Immature natural killer cell (primary cell): ENCODE results near the gene MOSPD3. TPM values are rescaled to one million over a fixed set of nuclear protein-coding genes. Genes with fewer than 3 reads are reported as not detected.
"Not testable (repeated sequence)": the region's sequence is repeated elsewhere in the genome, so short reads cannot be mapped to it uniquely, and the experiment has no call there.

ENCODE experiments used
- DNase-seq, 3 donors: peaks; one replicate each; pipeline ENCODE4 v3.0.0; 2022; ENCODE audit warnings: mixed read lengths in 1 of 3
- H3K27ac Mint-ChIP-seq, 6 donors: one replicate each; pipeline ENCODE4 v1.8.0; 2020; ENCODE audit warnings: mixed read lengths in 6 of 6, mild to moderate bottlenecking in 5 of 6, inconsistent platforms in 4 of 6, moderate library complexity in 3 of 6
- H3K27me3 Mint-ChIP-seq, 3 donors: one replicate each; pipeline ENCODE4 v1.8.0; 2020 to 2021; ENCODE audit warnings: low read depth in 3 of 3, mild to moderate bottlenecking in 3 of 3, mixed read lengths in 3 of 3, moderate library complexity in 3 of 3, inconsistent platforms in 1 of 3
- H3K36me3 Mint-ChIP-seq, 3 donors: one replicate each; pipeline ENCODE4 v1.8.0; 2020; ENCODE audit warnings: mixed read lengths in 3 of 3, inconsistent platforms in 2 of 3, mild to moderate bottlenecking in 2 of 3
- H3K4me1 Mint-ChIP-seq, 2 donors: one replicate each; pipeline ENCODE4 v1.8.0; 2020; ENCODE audit warnings: inconsistent platforms in 2 of 2, mild to moderate bottlenecking in 2 of 2, mixed read lengths in 2 of 2, moderate library complexity in 1 of 2
- H3K4me3 Mint-ChIP-seq, 5 donors: one replicate each; pipeline ENCODE4 v1.8.0; 2020; ENCODE audit warnings: mild to moderate bottlenecking in 5 of 5, mixed read lengths in 5 of 5, inconsistent platforms in 3 of 5, moderate library complexity in 3 of 5
- H3K9me3 Mint-ChIP-seq, 6 donors: one replicate each; pipeline ENCODE4 v1.8.0; 2020; ENCODE audit warnings: mild to moderate bottlenecking in 6 of 6, mixed read lengths in 6 of 6, inconsistent platforms in 4 of 6, moderate library complexity in 3 of 6
- polyA plus RNA-seq, 3 donors: library from polyadenylated mRNA; unstranded; fragments of 300-500 nt; fragmentation: Illumina TruSeq; gene quantifications; one replicate each; pipeline ENCODE4 v1.2.3, GENCODE V29; 2021

The MOSPD3 gene, protein sequence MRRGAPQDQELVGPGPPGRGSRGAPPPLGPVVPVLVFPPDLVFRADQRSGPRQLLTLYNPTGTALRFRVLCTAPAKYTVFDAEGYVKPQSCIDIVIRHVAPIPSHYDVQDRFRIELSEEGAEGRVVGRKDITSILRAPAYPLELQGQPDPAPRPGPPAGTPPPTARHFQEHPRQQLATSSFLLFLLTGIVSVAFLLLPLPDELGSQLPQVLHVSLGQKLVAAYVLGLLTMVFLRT
- 10 to 100 TPM; 23.2 to 29.3 (median 27.0) TPM for polyA plus RNA-seq

DNA sequence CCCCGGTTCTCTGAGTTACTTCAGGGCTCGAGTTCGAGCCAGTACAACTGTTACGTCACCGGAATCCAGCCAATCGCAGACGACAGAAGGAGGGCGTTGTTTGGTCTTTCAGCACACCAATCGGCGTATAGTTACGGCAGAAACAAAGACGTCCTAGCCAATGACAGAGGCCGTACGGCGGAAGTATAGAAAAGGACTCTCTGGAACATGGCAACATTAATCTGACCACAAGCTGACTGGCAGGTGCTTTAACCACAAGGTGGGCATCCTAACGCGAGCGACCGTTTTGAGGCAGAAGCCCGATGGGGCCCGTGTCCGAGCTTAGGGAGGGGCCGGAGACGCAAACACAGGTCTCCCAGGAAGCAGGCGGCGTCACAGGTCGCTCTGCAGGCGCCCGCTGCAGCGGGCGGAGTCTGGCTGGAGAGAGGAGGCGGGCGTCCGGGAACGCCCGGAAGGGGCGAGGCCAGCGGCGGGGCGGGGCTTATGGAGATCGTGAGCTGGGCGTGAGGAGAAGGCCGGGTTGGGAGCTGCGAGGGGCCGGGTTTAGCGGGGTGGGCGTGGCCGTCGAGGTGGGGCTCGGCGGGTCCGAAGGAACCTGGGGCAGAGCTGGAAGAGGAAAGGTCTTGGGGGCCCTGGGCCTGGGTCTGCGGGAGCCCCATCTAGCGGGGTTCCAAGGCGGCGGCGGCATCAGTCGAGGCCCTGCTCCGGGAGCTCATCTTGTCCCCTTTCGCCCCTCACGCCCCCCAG is at the start of gene MOSPD3:
Gene MOSPD3 (plus strand): TSS at position 558 of the 747 bp plus-strand sequence. CDS start 252 bp downstream, outside the sequence.
- H3K36me3 Mint-ChIP-seq = no peaks in the 10 kb centered on the region
- H3K27me3 Mint-ChIP-seq = peaks cover 3 to 11% (median 7%) of the 10 kb centered on the region in 3 donors
- peak within 1 kb of the TSS; percentile 98 to 100 (median 99) for H3K4me3 Mint-ChIP-seq
- H3K27ac Mint-ChIP-seq = peak within 1 kb of the TSS; percentile 97 to 100 (median 99)
- peak; percentile 99 for DNase-seq
- no peaks in the 10 kb centered on the region for H3K9me3 Mint-ChIP-seq
- H3K4me1 Mint-ChIP-seq = peaks cover 24 to 26% of the 10 kb centered on the region in 2 donors

DNA sequence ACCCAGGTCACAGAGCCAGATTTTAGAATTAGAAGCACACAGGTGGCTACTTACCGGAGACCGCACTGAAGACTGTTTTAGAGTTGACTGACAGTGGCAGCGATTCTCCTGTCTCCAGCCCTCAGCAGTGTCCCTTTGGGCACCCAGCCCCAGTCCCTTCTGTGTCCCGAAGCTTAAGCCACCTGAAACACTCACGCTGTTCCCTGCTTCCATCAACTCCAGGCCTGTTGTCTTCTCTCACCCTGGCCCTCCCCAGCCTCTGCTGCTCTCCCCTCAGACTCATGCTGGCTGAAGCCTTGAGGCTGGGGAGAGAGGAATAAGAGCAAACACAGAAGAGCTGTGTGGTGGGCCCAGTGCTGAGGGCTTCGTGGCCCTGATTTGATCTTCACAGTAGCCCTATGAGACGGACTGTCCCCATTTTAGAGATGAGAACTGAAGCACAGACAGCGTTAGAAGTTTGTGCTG is 49.2 kb upstream of the MOSPD3 start:
- peaks cover 15 to 26% of the 10 kb centered on the region in 2 donors for H3K4me1 Mint-ChIP-seq
- H3K4me3 Mint-ChIP-seq = no peak overlapping the region
- peak overlapping the region in 1 of 6 donors; percentile 59 for H3K27ac Mint-ChIP-seq
- DNase-seq = no peak
- H3K27me3 Mint-ChIP-seq = peaks cover 0 to 2% (median 1%) of the 10 kb centered on the region in 3 donors
- no peaks in the 10 kb centered on the region for H3K9me3 Mint-ChIP-seq
- peaks cover 0 to 10% (median 7%) of the 10 kb centered on the region in 3 donors for H3K36me3 Mint-ChIP-seq

DNA sequence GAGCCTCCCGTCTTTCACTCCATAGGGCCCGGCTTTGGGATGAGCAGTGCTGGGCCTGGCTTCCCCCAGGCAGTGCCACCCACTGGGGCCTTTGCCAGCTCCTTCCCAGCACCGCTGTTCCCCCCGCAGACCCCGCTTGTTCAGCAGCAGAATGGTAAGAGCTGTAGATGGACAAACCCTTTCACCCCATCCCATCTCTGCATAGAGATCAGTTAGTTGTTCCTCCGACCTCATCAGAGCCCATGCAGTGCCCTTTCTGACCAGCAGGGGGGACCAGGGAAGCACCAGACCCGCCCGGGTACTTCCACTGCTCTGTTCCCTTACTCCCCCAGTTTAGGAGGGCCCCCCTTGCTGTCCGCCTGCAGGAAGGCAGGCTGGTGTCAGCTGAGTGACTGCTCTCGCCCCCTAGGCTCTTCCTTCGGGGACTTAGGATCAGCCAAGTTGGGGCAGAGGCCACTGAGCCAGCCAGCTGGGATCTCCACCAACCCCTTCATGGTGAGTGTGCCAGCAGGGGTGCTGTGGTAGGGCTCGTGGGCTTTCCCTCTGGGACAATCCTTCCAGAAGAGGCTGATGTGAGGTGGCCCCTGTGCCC is 48.4 kb upstream of the MOSPD3 start:
- H3K4me3 Mint-ChIP-seq = no peak overlapping the region
- DNase-seq = peak; percentile 69 to 76 (median 72)
- peaks cover 0 to 10% (median 7%) of the 10 kb centered on the region in 3 donors for H3K36me3 Mint-ChIP-seq
- no peaks in the 10 kb centered on the region for H3K9me3 Mint-ChIP-seq
- H3K27me3 Mint-ChIP-seq = peaks cover 0 to 4% (median 3%) of the 10 kb centered on the region in 3 donors
- peaks cover 21 to 31% of the 10 kb centered on the region in 2 donors for H3K4me1 Mint-ChIP-seq
- H3K27ac Mint-ChIP-seq = peak overlapping the region in 2 of 6 donors; percentile 67 to 84

DNA sequence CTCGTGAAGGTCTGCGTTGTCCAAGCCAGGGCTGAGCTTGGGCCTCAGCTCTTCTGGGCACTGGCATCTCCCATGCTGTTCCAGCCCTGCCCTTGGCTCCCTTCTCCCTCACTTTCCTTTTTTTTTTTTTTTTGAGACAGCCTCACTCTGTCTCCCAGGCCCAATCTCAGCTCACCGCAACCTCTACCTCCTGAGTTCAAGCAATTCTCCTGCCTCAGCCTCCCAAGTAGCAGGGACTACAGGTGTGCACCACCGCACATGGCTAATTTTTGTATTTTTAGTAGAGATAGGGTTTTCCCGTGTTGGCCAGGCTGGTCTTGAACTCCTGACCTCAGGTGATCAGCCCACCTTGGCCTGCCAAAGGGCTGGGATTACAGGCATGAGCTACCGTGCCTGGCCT is 47.9 kb upstream of the MOSPD3 start:
- not testable (repeated sequence) for DNase-seq, H3K9me3 Mint-ChIP-seq, H3K27me3 Mint-ChIP-seq, H3K4me3 Mint-ChIP-seq
- Mint-ChIP-seq H3K27ac (peak overlapping the region in 2 of 6 donors; percentile 8 to 46), H3K36me3 (peaks cover 0 to 10% (median 7%) of the 10 kb centered on the region in 3 donors), H3K4me1 (peaks cover 23 to 31% of the 10 kb centered on the region in 2 donors)

DNA sequence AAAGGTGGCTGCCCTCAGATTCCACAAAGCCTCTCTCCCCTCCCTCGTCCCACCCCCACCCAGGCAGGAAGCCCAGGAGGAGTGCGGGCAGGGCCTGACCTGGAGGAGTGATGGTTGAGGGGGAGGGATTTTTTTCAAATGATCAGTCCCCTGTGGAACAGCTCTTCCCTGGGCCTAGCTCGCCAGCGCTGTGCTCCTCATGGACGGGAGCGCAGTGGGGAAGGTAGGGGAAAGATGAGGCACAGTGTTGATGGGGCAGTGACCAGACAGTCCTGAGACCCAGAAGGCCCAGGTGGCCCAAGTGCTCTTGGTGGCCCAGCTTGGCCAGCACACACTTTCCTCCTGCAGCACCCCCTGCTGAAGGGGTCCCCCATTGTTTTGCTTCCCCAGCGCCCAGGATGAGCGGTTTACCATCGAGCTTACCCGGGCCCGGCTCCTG is 47.2 kb upstream of the MOSPD3 start:
- H3K4me1 Mint-ChIP-seq = peaks cover 23 to 27% of the 10 kb centered on the region in 2 donors
- H3K9me3 Mint-ChIP-seq = no peaks in the 10 kb centered on the region
- H3K4me3 Mint-ChIP-seq = no peak overlapping the region
- peaks cover 0 to 13% (median 7%) of the 10 kb centered on the region in 3 donors for H3K27me3 Mint-ChIP-seq
- DNase-seq = no peak
- H3K27ac Mint-ChIP-seq = no peak overlapping the region
- peaks cover 0 to 7% (median 4%) of the 10 kb centered on the region in 3 donors for H3K36me3 Mint-ChIP-seq

DNA sequence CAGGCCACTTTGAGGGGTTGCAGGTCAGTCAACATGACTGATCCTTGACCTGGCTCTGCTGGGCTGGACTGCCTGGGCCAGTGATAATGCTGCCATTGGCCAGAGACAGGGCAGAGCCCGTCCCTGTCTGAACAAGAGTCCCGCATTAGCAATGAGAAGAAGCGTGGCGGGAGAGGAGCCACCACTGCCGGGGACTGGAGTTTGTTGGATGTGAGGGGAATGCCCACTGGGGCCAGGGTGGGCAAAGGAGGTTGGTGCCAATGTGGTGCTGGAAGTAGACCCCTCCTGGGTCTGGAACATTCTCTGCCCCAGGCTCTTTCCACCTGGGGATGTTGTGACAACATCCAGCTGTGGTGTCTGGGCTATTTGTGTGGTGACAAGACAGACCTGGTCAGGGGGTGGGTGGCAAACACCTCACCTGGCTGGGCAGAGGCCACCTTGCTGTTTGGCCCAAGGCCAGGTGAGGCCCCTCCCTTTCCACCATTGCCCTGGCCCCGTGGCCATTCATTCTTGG is 46.3 kb upstream of the MOSPD3 start:
- H3K4me3 Mint-ChIP-seq = no peak overlapping the region
- peak overlapping the region in 1 of 6 donors; percentile 6 for H3K27ac Mint-ChIP-seq
- H3K9me3 Mint-ChIP-seq = no peaks in the 10 kb centered on the region
- no peak for DNase-seq
- H3K27me3 Mint-ChIP-seq = peaks cover 2 to 17% (median 8%) of the 10 kb centered on the region in 3 donors
- peaks cover 27 to 28% of the 10 kb centered on the region in 2 donors for H3K4me1 Mint-ChIP-seq
- peaks cover 0 to 7% (median 4%) of the 10 kb centered on the region in 3 donors for H3K36me3 Mint-ChIP-seq

DNA sequence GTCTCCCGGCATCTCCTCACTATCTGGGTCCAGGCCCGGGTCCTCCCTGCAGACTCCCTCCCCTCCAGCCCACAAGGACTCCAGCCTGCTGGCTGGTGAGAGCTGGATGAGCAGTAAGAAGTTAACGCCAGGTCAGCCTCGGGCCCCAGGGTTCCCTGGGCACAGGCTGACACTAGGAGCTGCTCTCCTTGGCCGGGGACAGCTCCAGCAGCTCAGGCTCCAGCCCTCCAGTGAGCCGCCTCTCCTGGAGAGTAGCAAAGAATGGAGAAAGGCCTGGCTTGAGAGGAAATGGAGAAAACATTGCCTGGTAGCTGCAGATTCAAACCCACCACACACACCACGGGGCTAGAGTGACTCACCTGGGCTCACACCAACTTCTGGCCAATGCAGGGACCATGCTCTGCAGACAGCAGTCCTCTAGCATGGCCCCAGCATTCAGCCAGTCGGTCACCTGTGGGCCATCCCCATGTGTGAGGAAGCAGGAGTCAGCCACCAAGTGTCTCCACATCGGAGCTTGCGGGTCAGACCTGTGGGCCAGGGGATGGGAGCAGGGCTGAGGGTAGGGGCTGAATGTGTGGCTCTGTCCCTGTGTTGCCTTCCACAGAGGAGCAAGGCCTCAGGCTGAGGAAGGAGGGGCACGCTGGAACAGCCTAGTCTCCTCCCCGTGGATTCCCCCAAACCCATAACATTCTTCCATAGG is 45.2 kb upstream of the MOSPD3 start:
- H3K9me3 Mint-ChIP-seq = no peaks in the 10 kb centered on the region
- H3K4me3 Mint-ChIP-seq = no peak overlapping the region
- H3K27me3 Mint-ChIP-seq = peaks cover 2 to 22% (median 8%) of the 10 kb centered on the region in 3 donors
- DNase-seq = no peak
- H3K27ac Mint-ChIP-seq = peak overlapping the region in 5 of 6 donors; percentile 62 to 78 (median 74)
- H3K4me1 Mint-ChIP-seq = peaks cover 27 to 35% of the 10 kb centered on the region in 2 donors
- H3K36me3 Mint-ChIP-seq = peaks cover 0 to 10% (median 4%) of the 10 kb centered on the region in 3 donors

DNA sequence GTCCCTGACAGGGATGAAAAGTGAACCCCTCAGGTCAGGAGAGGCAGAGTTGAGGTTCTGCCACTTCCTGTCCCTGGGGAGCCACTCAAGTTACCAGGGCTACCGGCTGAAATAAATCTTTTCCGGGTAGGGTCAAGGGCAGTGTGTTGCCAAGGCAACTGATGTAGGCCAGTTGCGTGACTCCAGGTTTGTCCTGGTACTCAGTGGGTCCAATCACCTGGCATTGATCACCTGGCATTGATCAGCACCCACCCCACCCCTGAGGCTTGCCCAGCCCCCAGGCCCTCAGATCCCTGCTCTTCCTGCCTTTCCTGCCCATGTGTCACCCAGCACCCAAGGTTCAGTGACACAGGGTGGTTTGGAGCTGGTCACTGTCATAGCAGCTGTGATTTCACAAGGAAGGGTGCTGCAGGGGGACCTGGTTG is 44.6 kb upstream of the MOSPD3 start:
- peaks cover 2 to 22% (median 8%) of the 10 kb centered on the region in 3 donors for H3K27me3 Mint-ChIP-seq
- no peaks in the 10 kb centered on the region for H3K9me3 Mint-ChIP-seq
- no peak for DNase-seq
- H3K4me1 Mint-ChIP-seq = peaks cover 27 to 35% of the 10 kb centered on the region in 2 donors
- H3K36me3 Mint-ChIP-seq = peaks cover 0 to 9% (median 4%) of the 10 kb centered on the region in 3 donors
- H3K27ac Mint-ChIP-seq = peak overlapping the region in 5 of 6 donors; percentile 62 to 78 (median 74)
- H3K4me3 Mint-ChIP-seq = peak overlapping the region in 1 of 5 donors; percentile 6

DNA sequence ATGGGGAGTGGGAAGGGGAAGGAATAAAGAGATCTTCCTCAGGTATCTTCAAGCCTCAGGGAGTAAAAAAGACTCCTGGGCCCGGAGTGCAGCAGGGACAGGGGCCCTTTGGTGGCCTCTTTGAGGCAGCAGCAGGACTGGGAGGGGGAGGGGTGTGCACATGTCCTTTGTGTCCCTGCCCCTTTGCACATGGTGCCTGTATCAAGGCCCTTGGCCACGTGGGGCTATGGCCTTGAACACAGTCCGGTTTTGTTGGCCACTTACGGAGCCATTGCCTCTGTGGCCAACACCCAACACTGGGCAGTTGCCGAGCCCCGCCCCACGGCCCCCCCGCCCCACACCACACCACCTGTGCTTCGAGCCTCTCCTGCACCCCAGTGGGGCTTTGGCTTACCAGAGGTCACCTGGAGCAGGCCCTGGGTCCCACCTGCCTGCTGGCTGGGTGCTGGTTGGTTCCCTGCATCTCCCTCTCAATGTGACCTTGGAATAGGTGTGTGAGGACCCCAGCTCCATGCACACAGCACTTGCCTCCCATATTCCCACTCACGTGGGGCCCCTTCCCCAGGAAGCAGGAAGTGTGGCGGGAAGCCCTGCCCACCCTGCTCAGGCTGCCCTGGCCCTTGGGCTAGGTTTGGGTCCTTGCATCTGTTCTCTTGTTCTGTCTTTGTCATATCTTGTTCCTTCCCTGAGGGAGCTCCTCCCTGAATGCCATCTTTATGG is 44.0 kb upstream of the MOSPD3 start:
- Mint-ChIP-seq H3K4me1 (peaks cover 27 to 35% of the 10 kb centered on the region in 2 donors), H3K4me3 (peak overlapping the region in 2 of 5 donors; percentile 22 to 41), H3K9me3 (no peaks in the 10 kb centered on the region), H3K36me3 (peaks cover 0 to 7% (median 4%) of the 10 kb centered on the region in 3 donors), H3K27ac (peak overlapping the region in 5 of 6 donors; percentile 51 to 78 (median 70)), H3K27me3 (peaks cover 2 to 22% (median 8%) of the 10 kb centered on the region in 3 donors)
- DNase-seq = no peak

DNA sequence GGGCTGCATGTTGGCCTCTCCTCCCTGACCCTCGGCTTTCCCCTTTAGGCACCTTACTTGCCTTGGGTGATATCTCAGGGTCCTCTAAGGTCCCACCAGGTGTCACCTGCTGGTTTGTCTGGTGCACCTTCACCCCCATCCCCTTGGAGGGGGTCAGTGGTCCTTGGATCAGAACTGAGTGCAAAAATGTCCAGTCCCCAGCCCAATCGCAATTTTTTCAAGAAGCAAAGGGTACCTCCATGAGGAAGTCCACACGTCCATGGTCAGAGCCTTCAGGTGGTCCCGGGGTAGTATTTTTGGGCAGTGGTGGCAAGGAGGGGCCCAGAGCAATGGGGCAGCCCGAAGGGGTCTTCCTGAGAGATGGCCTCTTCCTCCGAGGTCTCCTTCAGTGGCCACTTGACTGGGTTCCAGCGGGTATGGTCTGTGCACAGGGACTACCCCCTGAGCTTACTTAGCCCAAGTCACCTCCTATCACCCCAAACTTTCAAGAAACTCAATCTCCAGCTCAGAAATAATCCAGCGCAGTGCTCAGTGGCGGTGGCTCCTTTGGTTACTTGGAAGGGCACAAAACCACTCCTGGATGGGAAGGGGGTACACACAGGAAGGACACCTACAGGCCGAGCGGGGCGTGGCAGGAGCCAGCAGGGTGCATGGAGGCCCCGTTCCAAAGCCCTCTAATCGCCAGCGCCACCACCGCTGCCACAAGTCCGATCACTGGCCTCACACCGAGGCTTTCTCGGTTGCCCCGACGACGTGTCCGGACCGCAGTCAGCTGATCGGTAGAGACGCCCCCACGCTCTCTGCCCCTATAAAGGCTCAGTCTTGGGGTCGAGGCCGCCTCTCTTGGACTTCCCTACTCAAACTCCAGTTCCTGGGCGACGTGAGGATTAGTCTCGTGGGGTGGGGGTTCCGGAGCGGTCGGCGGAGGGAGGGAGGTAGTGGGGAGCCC is 43.2 kb upstream of the MOSPD3 start:
- Mint-ChIP-seq H3K27me3 (peaks cover 2 to 22% (median 8%) of the 10 kb centered on the region in 3 donors), H3K27ac (peak overlapping the region; percentile 51 to 82 (median 70)), H3K4me1 (peaks cover 21 to 33% of the 10 kb centered on the region in 2 donors), H3K9me3 (no peaks in the 10 kb centered on the region), H3K36me3 (peaks cover 0 to 3% (median 0%) of the 10 kb centered on the region in 3 donors), H3K4me3 (peak overlapping the region; percentile 41 to 77 (median 63))
- peak; percentile 51 to 57 (median 56) for DNase-seq

DNA sequence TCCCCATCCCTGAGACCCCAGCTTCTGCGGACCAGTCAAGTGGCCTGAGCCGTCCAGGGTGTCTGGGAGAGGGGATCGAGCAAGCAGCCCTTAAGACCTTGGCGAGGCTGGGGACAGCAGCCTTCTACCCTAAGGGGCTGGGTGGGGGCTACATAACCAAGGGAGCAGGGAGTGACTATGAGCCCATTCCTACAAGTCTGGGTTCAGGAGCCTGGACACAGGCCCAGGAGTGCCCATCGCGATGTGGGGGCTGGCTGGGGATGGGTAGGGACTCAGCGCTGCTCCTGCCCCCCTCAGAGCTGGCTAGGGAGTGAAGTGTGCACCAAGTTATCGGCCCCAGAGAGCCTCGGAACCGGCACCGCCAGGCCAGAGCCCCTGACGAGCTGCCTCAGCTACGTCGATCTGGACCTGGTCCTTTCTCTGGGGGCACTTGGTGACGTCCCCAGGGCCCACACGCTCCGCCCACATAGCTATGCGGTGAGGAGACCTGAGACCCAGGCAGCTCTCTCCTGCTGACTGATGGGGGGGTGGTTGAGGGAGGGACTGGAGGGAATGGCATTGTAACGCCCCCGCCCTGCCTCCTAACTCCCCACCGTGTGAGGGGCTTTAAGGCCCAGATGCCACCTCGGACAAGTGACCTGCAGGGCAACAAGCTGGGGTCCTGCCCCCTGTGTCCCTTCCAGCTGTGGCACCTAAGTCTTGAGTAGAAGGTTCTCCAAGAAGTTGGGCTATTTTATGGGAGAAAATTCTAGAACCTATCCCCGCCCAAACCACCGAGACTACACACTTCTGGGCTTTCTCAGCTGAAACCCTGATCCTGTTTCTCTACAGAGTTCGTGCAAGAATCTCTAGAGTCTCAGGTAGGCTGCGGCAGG is 41.1 kb upstream of the MOSPD3 start:
- Mint-ChIP-seq H3K27me3 (peaks cover 2 to 25% (median 10%) of the 10 kb centered on the region in 3 donors), H3K9me3 (no peaks in the 10 kb centered on the region), H3K4me1 (peaks cover 21 to 33% of the 10 kb centered on the region in 2 donors), H3K4me3 (peak overlapping the region in 4 of 5 donors; percentile 13 to 67 (median 26)), H3K36me3 (peaks cover 0 to 3% (median 0%) of the 10 kb centered on the region in 3 donors), H3K27ac (peak overlapping the region in 1 of 6 donors; percentile 30)
- DNase-seq = no peak
